ENCODE measurements around the gene STK25.
A peak's percentile ranks its signal among the peaks of the same experiment; 100 is the strongest.

DNA sequence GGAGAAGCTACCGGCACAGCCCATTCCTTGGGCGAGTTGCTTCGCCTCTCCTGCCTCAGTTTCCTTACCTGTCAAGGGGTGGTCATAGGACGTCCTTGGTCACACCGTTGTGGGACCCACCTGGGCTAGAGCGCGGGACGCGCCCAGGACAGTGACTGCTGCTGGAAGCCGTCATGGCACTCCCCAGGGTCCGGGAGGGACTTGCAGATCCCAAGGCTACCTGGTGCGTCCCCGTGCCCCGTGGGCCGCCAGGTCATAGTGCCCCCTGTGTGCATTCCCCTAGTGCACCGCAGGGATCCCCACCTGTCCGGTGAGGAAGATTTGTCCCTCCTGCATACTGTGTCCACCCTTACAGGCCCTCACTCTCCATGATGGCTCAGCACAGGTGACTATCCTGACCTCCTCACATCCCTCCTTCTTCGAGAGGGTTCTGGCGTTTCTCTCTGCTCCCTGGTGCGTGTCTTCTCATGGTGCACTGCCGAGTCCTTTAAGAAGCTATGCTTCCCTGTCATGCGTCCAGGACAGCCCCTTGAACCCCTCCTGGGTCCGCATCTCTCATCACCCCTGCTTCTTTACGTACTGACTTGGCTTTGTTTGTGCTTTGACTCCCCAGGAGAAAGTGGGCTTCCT is 886 bp upstream of the STK25 start:
- no peak for TF ChIP-seq POLR2A (IDR thresholded peaks at IDR 0.05)
- TF ChIP-seq, protein P1, sequence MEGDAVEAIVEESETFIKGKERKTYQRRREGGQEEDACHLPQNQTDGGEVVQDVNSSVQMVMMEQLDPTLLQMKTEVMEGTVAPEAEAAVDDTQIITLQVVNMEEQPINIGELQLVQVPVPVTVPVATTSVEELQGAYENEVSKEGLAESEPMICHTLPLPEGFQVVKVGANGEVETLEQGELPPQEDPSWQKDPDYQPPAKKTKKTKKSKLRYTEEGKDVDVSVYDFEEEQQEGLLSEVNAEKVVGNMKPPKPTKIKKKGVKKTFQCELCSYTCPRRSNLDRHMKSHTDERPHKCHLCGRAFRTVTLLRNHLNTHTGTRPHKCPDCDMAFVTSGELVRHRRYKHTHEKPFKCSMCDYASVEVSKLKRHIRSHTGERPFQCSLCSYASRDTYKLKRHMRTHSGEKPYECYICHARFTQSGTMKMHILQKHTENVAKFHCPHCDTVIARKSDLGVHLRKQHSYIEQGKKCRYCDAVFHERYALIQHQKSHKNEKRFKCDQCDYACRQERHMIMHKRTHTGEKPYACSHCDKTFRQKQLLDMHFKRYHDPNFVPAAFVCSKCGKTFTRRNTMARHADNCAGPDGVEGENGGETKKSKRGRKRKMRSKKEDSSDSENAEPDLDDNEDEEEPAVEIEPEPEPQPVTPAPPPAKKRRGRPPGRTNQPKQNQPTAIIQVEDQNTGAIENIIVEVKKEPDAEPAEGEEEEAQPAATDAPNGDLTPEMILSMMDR (IDR thresholded peaks at IDR 0.05) = peak in 1 of 5 experiments; percentile 8

Data from transverse colon (tissue), 3 donors.